HUES6 (cell line): Measurements from ENCODE around the gene TCAP.
A peak's percentile ranks its signal among the peaks of the same experiment; 100 is the strongest.

Experiments
- H3K27ac ChIP-seq: 2 replicates; pipeline ENCODE4 v1.7.0; 2013; ENCODE audit warnings: low read depth, mild to moderate bottlenecking, low read length, inconsistent platforms
- H3K27me3 ChIP-seq: 2 replicates; pipeline ENCODE4 v1.6.1; 2013; ENCODE audit warnings: low read length; ENCODE audit not compliant: control insufficient read depth, insufficient read depth
- H3K36me3 ChIP-seq: 2 replicates; pipeline ENCODE4 v1.6.1; 2013; ENCODE audit warnings: low read length; ENCODE audit not compliant: control insufficient read depth, insufficient read depth
- H3K4me1 ChIP-seq: 2 replicates; pipeline ENCODE4 v1.6.1; 2013; ENCODE audit warnings: low read length; ENCODE audit not compliant: control insufficient read depth, insufficient read depth
- H3K4me3 ChIP-seq: 2 replicates; pipeline ENCODE4 v1.5.1; 2013; ENCODE audit warnings: low read depth, low read length
- H3K9ac ChIP-seq: one replicate; pipeline ENCODE4 v1.6.1; 2013; ENCODE audit warnings: mild to moderate bottlenecking, low read length
- H3K9me3 ChIP-seq: 2 replicates; pipeline ENCODE4 v1.6.1; 2013; ENCODE audit warnings: low read depth, low read length; ENCODE audit not compliant: control insufficient read depth, insufficient read depth

TCAP gene

DNA sequence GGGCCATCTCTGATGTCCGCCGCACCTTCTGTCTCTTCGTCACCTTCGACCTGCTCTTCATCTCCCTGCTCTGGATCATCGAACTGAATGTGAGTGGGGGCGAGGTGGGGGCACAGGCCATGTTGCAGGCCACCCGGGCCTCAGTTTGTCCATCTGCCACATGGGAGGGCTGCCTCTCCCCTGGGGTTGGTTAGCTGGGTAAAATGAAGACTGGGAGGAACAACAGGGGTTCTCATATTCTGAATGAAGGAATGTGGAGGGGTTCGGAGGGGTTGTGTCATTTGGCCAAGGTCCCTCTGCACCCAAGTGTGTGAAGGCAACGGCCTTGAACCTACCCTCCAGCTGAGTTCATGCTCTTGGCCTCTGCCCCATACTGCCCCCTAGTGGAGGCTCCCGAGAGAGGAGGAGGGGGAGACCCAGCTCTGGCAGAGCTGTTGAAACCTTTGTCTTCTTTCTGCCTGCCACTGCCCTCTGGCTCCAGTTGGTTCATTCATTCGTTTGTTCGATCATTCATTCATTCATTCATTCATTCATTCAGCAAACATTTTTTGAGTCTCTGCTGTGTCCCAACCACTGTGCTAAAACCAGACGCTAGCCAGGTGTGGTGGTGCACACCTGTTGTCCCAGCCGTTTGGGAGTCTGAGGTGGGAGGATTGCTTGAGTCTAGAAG is 11.4 kb upstream of the TCAP start:
- Histone ChIP-seq H3K27me3 (no peaks in the 10 kb centered on the region), H3K9ac (no peak overlapping the region), H3K4me1 (peaks cover 28% of the 10 kb centered on the region), H3K27ac (no peak overlapping the region), H3K4me3 (no peak overlapping the region), H3K36me3 (0 out of 2 replicates have a peak, but pooled peaks cover 7% of the 10 kb centered on the region), H3K9me3 (no peaks in the 10 kb centered on the region)

DNA sequence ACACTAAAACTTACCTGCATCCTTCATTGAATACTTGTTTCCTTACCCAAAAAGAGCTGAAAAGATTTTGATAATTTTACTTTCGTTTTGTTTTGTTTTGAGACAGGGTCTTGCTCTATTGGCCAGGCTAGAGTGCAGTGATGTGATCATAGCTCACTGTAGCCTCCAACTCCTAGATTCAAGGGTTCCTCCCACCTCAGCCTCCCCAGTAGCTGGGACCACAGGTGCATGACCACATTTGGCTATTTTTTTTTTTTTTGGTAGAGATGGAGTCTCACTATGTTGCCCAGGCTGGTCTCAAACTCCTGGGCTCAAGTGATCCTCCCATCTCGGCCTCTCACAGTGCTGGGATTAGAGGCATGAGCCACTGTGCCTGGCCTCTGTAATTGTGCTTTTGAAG is 10.0 kb upstream of the TCAP start:
- Histone ChIP-seq H3K4me3 (no peak overlapping the region), H3K4me1 (peaks cover 26% of the 10 kb centered on the region), H3K9me3 (no peaks in the 10 kb centered on the region), H3K36me3 (peaks cover 11% of the 10 kb centered on the region), H3K27ac (no peak overlapping the region), H3K9ac (no peak overlapping the region), H3K27me3 (no peaks in the 10 kb centered on the region)

DNA sequence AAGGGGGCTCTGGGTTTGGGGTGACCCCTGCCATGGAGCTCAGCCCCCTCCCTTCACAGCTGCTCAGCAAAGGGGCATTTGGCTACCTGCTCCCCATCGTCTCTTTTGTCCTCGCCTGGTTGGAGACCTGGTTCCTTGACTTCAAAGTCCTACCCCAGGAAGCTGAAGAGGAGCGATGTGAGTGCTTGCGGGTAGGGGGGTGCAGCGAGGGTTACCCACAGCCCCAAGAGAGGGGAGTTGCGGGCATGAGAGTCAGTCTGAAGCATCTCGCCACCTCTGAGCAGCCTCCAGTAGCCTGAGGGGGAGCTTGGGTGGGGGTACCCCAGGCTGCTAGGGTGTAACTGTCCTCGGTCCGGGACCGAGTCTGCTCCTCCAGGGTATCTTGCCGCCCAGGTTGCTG is 6.8 kb upstream of the TCAP start:
- H3K4me3 ChIP-seq, result no peak overlapping the region
- H3K9ac ChIP-seq, result no peak overlapping the region
- peaks cover 26% of the 10 kb centered on the region for H3K36me3 ChIP-seq
- H3K27me3 ChIP-seq, result no peaks in the 10 kb centered on the region
- no peak overlapping the region for H3K27ac ChIP-seq
- peaks cover 17% of the 10 kb centered on the region for H3K4me1 ChIP-seq
- no peaks in the 10 kb centered on the region for H3K9me3 ChIP-seq

DNA sequence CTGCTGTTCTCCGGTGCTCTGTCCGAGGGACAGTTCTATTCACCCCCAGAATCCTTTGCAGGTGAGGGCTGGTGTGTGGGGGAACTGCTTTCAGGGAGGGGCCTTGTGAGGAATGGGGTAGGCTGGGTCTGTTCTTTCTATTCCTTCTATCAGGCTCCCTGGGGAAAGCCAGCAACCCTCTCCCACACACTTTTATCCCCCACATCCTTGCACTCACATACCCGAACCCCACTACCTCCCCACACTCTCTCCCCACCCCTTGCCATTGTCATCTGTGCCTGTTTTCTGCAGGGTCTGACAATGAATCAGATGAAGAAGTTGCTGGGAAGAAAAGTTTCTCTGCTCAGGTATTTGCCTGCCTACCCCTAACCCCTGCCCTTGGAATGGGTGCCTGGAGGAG is 6.4 kb upstream of the TCAP start:
- Histone ChIP-seq H3K27me3 (no peaks in the 10 kb centered on the region), H3K36me3 (peaks cover 26% of the 10 kb centered on the region), H3K27ac (no peak overlapping the region), H3K4me1 (peaks cover 13% of the 10 kb centered on the region), H3K9me3 (no peaks in the 10 kb centered on the region), H3K9ac (no peak overlapping the region), H3K4me3 (no peak overlapping the region)

DNA sequence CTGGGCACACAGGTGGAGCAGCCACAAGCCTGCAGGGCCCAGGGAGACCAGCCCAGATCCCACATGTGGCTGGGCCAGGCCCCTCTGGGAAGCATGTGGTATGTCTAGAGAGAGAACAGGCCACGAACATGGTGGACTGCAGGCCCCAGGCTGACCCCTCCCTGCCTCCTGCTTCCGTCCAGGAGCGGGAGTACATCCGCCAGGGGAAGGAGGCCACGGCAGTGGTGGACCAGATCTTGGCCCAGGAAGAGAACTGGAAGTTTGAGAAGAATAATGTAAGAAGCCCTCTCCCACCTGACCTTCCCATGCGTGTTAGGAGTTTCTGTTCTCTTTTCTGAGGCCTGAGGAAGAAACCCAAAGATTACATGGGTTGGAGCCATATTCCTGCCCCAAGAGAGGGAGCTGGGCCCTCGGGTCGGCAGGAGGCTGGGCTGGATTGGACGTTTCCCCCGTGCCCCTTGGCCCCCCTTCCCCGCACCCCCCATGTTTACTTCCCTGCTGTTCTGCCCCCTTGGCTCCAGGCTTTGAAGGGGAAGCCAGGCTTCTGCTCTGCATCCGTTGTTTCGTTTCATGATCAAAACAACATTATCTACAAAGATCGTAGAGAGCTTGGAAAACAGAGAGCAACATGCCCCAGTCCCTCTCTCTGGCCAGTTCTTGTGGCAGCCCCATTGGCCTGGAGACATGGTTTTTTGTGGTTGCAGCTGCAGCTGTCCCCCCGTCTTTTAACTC is 5.7 kb upstream of the TCAP start:
- Histone ChIP-seq H3K27ac (no peak overlapping the region), H3K36me3 (peaks cover 26% of the 10 kb centered on the region), H3K9ac (no peak overlapping the region), H3K4me3 (no peak overlapping the region), H3K9me3 (no peaks in the 10 kb centered on the region), H3K4me1 (peaks cover 16% of the 10 kb centered on the region), H3K27me3 (no peaks in the 10 kb centered on the region)

DNA sequence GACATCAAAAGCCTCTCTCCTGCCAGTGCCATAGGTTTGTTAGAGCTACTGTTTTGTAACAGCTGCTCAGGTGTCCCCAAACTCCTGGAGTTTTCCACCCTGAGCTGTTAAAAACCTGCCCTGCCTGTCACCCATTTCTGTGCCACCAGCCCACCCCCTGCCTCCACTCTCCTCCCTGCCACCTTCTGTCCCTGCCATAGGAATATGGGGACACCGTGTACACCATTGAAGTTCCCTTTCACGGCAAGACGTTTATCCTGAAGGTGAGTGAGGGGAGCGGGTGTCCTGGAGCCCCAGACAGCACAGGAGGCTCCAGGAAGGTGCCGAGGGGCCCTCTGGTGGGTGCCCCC is 5.2 kb upstream of the TCAP start:
- no peak overlapping the region for H3K4me3 ChIP-seq
- H3K9me3 ChIP-seq, result no peaks in the 10 kb centered on the region
- peaks cover 26% of the 10 kb centered on the region for H3K36me3 ChIP-seq
- no peak overlapping the region for H3K27ac ChIP-seq
- H3K27me3 ChIP-seq, result no peaks in the 10 kb centered on the region; the same call in 1 of the 2 replicates
- no peak overlapping the region for H3K9ac ChIP-seq
- peaks cover 21% of the 10 kb centered on the region for H3K4me1 ChIP-seq

DNA sequence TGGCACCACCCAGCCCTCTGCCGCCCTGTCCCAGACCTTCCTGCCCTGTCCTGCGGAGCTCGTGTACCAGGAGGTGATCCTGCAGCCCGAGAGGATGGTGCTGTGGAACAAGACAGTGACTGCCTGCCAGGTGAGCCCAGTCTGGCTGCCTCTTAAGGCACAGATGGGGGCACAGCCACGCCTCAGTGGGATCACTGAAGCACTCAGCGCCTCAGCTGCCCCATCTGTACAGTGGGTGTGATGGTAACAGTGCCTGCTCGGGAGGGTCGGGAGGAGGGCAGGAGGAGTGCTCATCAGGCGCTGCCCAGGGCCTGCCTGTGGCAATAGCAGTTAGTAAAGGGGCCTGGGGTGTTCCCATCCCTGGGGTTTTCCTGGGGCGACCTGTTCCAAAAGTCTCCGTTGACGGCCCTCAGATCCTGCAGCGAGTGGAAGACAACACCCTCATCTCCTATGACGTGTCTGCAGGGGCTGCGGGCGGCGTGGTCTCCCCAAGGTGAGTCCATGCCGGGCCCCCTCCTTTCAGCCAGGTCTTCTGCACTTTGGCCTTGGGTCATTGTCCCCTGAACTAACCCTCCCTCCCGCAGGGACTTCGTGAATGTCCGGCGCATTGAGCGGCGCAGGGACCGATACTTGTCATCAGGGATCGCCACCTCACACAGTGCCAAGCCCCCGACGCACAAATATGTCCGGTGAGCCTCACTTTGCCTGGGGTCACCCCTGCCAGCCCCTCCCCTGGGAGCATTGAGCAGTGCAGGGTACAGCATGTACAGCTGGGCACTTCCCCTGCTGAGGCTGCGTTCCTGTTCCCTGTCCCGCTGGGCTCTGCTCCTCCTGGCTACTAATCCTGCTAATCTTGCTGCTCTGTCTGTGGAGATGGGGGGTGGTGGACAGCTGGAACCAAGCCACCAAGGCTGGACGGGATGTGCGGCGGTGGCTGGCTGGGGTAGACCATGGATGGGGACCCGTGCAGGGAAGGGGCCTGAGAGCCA is 4.5 kb upstream of the TCAP start:
- Histone ChIP-seq H3K36me3 (peaks cover 26% of the 10 kb centered on the region), H3K4me1 (peaks cover 28% of the 10 kb centered on the region), H3K9me3 (no peaks in the 10 kb centered on the region), H3K4me3 (no peak overlapping the region), H3K9ac (no peak overlapping the region), H3K27ac (no peak overlapping the region), H3K27me3 (peaks cover 1% of the 10 kb centered on the region)

DNA sequence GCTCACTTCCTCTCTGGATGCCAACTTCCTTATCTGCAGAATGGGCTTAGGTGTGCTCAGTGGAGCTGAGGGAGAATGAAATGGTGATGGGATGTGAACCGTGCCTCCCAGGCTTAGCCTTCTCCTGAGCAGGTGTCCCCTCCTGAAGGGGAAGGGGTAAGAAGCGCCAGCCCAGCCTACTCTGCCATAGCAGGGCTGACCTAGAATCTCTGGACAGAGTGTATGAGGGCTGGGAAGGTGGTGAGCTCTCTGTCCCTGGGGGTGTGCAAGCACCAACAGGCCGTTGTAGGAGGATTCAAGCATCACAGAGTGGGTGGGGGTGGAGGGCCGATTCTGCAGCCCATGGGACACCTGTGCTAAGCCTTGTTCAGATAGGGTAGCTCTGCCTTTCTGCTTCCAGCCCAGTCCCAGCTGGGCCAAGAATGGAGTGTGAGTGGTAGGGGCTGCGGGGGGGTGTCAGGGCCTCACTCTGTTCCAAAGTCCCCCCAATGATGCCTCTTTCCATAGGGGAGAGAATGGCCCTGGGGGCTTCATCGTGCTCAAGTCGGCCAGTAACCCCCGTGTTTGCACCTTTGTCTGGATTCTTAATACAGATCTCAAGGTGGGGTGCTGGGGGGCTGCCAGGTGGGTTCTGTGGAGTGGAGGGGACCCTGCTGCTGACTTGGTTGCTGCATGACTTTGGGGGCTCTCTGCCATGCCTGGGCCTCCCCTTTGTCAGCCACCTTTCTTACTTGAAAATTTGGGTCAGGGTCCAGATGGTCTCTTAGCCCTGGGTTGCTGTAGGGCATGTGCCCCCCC is 3.2 kb upstream of the TCAP start:
- no peak overlapping the region for H3K27ac ChIP-seq
- H3K9me3 ChIP-seq, result no peaks in the 10 kb centered on the region
- peaks cover 26% of the 10 kb centered on the region for H3K36me3 ChIP-seq
- H3K4me1 ChIP-seq, result peaks cover 41% of the 10 kb centered on the region
- peaks cover 14% of the 10 kb centered on the region for H3K27me3 ChIP-seq
- no peak overlapping the region for H3K9ac ChIP-seq
- H3K4me3 ChIP-seq, result no peak overlapping the region

DNA sequence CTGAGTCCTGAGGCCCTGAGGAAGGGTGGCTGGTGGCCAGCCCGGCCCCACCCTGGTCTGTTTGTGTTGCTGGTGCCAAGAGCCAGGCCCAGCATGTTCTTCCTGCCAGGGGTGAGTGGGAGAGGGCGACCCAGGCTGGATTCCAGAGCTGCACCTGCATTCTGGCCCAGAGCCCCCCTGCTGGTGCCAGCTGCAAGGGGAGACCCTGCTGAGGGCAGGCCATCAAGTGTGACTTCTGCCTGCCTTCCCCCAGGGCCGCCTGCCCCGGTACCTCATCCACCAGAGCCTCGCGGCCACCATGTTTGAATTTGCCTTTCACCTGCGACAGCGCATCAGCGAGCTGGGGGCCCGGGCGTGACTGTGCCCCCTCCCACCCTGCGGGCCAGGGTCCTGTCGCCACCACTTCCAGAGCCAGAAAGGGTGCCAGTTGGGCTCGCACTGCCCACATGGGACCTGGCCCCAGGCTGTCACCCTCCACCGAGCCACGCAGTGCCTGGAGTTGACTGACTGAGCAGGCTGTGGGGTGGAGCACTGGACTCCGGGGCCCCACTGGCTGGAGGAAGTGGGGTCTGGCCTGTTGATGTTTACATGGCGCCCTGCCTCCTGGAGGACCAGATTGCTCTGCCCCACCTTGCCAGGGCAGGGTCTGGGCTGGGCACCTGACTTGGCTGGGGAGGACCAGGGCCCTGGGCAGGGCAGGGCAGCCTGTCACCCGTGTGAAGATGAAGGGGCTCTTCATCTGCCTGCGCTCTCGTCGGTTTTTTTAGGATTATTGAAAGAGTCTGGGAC is 2.4 kb upstream of the TCAP start:
- H3K27me3 ChIP-seq, result peaks cover 22% of the 10 kb centered on the region
- no peak overlapping the region for H3K9ac ChIP-seq
- H3K27ac ChIP-seq, result no peak overlapping the region
- peaks cover 45% of the 10 kb centered on the region for H3K4me1 ChIP-seq
- no peaks in the 10 kb centered on the region for H3K9me3 ChIP-seq
- peaks cover 26% of the 10 kb centered on the region for H3K36me3 ChIP-seq
- no peak overlapping the region for H3K4me3 ChIP-seq

DNA sequence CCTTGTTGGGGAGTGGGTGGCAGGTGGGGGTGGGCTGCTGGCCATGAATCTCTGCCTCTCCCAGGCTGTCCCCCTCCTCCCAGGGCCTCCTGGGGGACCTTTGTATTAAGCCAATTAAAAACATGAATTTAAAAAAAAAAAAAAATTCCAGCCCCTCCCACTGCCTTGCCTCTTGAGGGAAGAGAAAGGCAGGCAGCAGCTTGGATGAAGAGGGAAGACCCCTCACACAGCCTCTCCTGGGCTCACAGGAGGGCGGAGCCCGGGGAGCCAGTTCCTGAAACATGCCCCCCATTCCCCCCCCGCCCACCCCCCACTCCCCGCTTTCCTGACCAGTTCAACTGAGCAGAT is 1.8 kb upstream of the TCAP start:
- H3K27me3 ChIP-seq, result peaks cover 26% of the 10 kb centered on the region
- no peak overlapping the region for H3K9ac ChIP-seq
- H3K36me3 ChIP-seq, result peaks cover 26% of the 10 kb centered on the region
- H3K4me3 ChIP-seq, result peak overlapping the region; percentile 52; the same call in 1 of the 2 replicates
- no peaks in the 10 kb centered on the region for H3K9me3 ChIP-seq
- peaks cover 45% of the 10 kb centered on the region for H3K4me1 ChIP-seq
- no peak overlapping the region for H3K27ac ChIP-seq
